Heart right ventricle (tissue), 16 donors: ENCODE data around the gene SRSF8. TPM values are rescaled to one million over a fixed set of nuclear protein-coding genes. Genes with fewer than 3 reads are reported as not detected.

ENCODE experiments used
- ATAC-seq, 8 donors: fragments of 200-7000 bp; cut with Tn5 transposase; one replicate each; pipeline ENCODE4 v1.9.1; 2020; ENCODE audit warnings: mild to moderate bottlenecking in 8 of 8, moderate library complexity in 8 of 8, moderate number of reproducible peaks in 1 of 8
- DNase-seq, 2 donors: peaks; one replicate each; pipeline ENCODE4 v3.0.0-alpha.2; 2020
- H3K27ac ChIP-seq, 10 donors: fragments of 200-600 bp; sonication (generic) in 2 of 10; one replicate each; pipeline versions ENCODE4 v1.5.0 to v1.8.0; 2020 to 2022; ENCODE audit warnings: mild to moderate bottlenecking in 3 of 10
- H3K27me3 ChIP-seq, 7 donors: fragments of 200-600 bp; one replicate each; pipeline ENCODE4 v1.8.0; 2021 to 2022; ENCODE audit warnings: mild to moderate bottlenecking in 2 of 7
- H3K36me3 ChIP-seq, 9 donors: fragments of 200-600 bp; sonication (generic) in 1 of 9; one replicate each; pipeline versions ENCODE4 v1.5.0 to v1.8.0; 2020 to 2022; ENCODE audit warnings: mild to moderate bottlenecking in 2 of 9
- H3K4me1 ChIP-seq, 9 donors: fragments of 200-600 bp; sonication (generic) in 1 of 9; one replicate each; pipeline versions ENCODE4 v1.5.0 to v1.8.0; 2020 to 2022; ENCODE audit warnings: mild to moderate bottlenecking in 4 of 9
- H3K4me3 ChIP-seq, 10 donors: fragments of 200-600 bp; sonication (generic) in 2 of 10; one replicate each; pipeline versions ENCODE4 v1.5.0 to v1.8.0; 2020 to 2022; ENCODE audit warnings: mild to moderate bottlenecking in 7 of 10, moderate library complexity in 2 of 10
- H3K9me3 ChIP-seq, 11 donors: fragments of 200-600 bp in 10 of 11; sonication (generic) in 2 of 11; one replicate each; pipeline versions ENCODE4 v1.5.0 to v1.8.0; 2013 to 2022; ENCODE audit warnings: mild to moderate bottlenecking in 2 of 11, control low read depth in 1 of 11, moderate library complexity in 1 of 11
- CTCF ChIP-seq, 9 donors: fragments of 200-600 bp; sonication (generic) in 2 of 9; IDR thresholded peaks; one replicate each; pipeline versions ENCODE4 v1.5.0 to v1.8.0; 2021 to 2022; ENCODE audit warnings: antibody characterized with exemption in 9 of 9, mild to moderate bottlenecking in 5 of 9, moderate library complexity in 1 of 9
- WGBS, 2 donors: extraction: QIAGEN DNeasy Blood & Tissue Kit; methylation state at CpG; one replicate each; pipeline ENCODE4 v1.1.7; 2013; ENCODE audit warnings: inconsistent platforms in 1 of 2; 5-methylcytosine and 5-hydroxymethylcytosine counted together
- intact Hi-C, 10 donors: fragments of 100-400 bp; cut with DNase I; formaldehyde crosslinking; loops; one replicate each; pipeline versions ENCODE4 v1.11.1 to v1.14.2; 2022
- polyA plus RNA-seq, 2 donors: library from polyadenylated mRNA; stranded (reverse); fragments of 200-250 nt; gene quantifications; one replicate each; pipeline ENCODE4 v1.2.3, GENCODE V29; 2013
- total RNA-seq, 10 donors: library from RNA; stranded (reverse); fragmentation: NEBNext Ultra II Directional in 3 of 10; extraction: Animal tissue kit (Norgen Biotek cat#: 25700) in 3 of 10; gene quantifications; one replicate each; pipeline versions ENCODE4 v1.2.1 to v1.2.4, GENCODE V29; 2021 to 2023
- donor health status: Arrhythmogenic right ventricular cardiomyopathy.
- donor health status: ischemic (EF 13 %, LVEDD 7.1; RV severe dilation, severe dysfunction).
- donor health status: healthy with polysubstance abuse.
- donor health status: DM: no; HTN: yes; CAD: no.
- donor health status: DM: no; HTN: no; CAD: no.
- donor health status: ischemic (EF 25% LVEDD 6.9; RV normal size, moderate dysfunction).
- donor health status: ischemic (EF 25% LVEDD 5.7; RV mildly dilated, moderate dysfunction).
- donor health status: healthy.
- donor health status: DM: yes; HTN: yes; CAD: no.
- donor health status: Ischemic cardiomyopathy.
- donor health status: ischemic (EF 35%, LVEDD 5.7; RV mildly dilated, moderate dysfunction).
- donor health status: nonischemic (EF 11% LVEDD 7.7; RV severe dilation, severe dysfunction).
- donor health status: DM: yes; HTN: yes; CAD: no.
- donor health status: PGD.
- donor health status: ischemic (EF 29% LVEDD 5.4; RV normal size, mild dysfunction).
- donor health status: nonischemic (EF 23%, LVEDD 6.1; RV moderate dilation, normal function).

Gene SRSF8
- total and polyA plus RNA-seq, 12 donors: 17.1 to 28.0 (median 20.8) TPM

DNA sequence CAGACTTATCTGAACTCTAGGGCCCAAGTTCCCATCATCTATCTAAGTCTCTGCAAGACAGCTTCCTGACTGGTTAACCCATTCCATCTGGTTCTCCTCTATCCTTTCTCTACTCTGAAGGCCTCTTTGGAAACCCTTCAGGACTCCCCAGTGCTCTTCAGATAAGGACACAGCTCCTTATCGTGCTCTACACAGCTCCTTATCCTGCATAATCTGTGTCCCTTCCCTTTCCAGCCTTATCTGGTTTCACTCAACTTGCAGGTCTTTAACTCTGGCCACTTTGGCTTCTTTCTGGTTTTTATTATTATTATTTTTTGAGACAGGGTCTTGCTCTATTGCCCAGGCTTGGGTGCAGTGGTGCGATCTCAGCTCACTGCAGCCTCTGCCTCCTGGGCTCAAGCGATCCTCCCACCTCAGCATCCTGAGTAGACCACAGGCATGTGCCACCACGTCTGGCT is 33.5 kb downstream of the SRSF8 start:
- WGBS, 2 donors: 85 to 88% methylated on average over 4 of the region's 4 CpGs
- Histone ChIP-seq H3K27ac (no peak overlapping the region), H3K4me1 (peaks cover 0 to 25% (median 11%) of the 10 kb centered on the region in 9 donors), H3K9me3 (no peaks in the 10 kb centered on the region), H3K27me3 (no peaks in the 10 kb centered on the region), H3K4me3 (no peak overlapping the region), H3K36me3 (peaks cover 0 to 4% (median 0%) of the 10 kb centered on the region in 9 donors)
- TF ChIP-seq CTCF (IDR thresholded peaks at IDR 0.05): no peak
- ATAC-seq: no peak
- no peak for DNase-seq
- intact Hi-C loops: no loop called here

DNA sequence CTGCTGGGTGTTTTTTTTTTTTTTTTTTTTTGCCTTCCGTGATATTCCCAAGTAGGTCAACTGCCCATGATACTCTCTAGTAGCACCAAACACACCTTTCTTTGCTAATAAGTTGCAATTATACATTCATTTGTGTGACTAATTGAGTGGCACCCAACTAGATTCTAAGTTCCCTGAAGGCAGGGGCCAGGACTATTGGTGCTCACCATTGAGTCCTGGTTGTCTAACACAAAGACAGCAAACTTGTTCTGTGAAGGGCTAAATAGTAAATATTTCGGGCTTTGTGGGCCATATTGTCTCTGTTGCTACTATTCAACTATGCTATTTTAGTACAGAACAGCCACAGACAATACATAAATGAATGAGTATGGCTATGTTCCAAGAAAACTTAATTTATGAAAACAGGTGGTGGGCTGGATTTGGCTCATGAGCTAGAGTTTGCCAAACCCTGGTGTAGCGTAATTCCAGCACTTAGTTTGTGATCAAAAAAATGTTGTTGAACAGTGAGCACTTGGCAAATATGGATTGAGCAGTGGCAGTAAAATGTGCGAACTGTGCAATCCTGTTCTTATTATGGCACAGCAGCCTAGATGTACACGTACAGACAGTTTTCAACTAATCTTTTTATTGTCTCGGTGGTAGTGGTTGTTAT is 34.3 kb downstream of the SRSF8 start:
- intact Hi-C loops: no loop called here
- H3K27ac ChIP-seq: no peak overlapping the region
- no peaks in the 10 kb centered on the region for H3K27me3 ChIP-seq
- WGBS, 2 donors: 84 to 86% methylated on average over 6 of the region's 6 CpGs
- H3K9me3 ChIP-seq: no peaks in the 10 kb centered on the region
- peaks cover 0 to 17% (median 6%) of the 10 kb centered on the region in 9 donors for H3K4me1 ChIP-seq
- H3K36me3 ChIP-seq: peaks cover 0 to 4% (median 0%) of the 10 kb centered on the region in 9 donors
- no peak for ATAC-seq
- DNase-seq: no peak
- no peak overlapping the region for H3K4me3 ChIP-seq
- no peak for TF ChIP-seq CTCF (IDR thresholded peaks at IDR 0.05)

- no peak overlapping the region for H3K27ac ChIP-seq
- no peaks in the 10 kb centered on the region for H3K9me3 ChIP-seq
- WGBS, 2 donors: 46 to 61% methylated on average over 1 of the region's 1 CpG
- ATAC-seq (no peak), DNase-seq (no peak)
- H3K36me3 ChIP-seq: peaks cover 0 to 4% (median 0%) of the 10 kb centered on the region in 9 donors
- H3K4me3 ChIP-seq: no peak overlapping the region
- intact Hi-C loops: no loop called here
- no peak for TF ChIP-seq CTCF (IDR thresholded peaks at IDR 0.05)
- peaks cover 0 to 17% (median 6%) of the 10 kb centered on the region in 9 donors for H3K4me1 ChIP-seq
- H3K27me3 ChIP-seq: no peaks in the 10 kb centered on the region
Observed at GRCh38 chr11:95101935-95102334, 35.2 kb downstream of the SRSF8 start.

DNA sequence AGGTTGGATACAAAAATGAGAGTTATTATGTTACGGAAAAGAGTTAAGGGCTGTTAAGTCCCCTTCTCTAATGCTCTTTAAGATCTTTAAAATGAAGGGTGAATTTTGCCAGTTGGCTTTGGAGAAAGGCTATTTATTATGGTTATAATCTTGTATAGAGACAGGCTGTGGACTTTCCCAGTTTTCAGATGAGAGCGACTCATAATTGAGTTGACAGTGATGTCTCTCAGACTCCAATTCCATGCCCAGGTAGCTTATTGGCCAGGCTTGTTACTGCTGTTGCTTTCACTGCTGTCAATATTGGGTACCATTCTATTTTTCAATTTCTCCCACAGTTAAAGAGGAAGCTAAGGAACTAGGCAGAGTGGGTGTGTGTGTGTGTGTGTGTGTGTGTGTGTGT is 36.0 kb downstream of the SRSF8 start:
- Histone ChIP-seq H3K27me3 (no peaks in the 10 kb centered on the region), H3K4me3 (no peak overlapping the region), H3K27ac (no peak overlapping the region), H3K4me1 (peaks cover 0 to 25% (median 7%) of the 10 kb centered on the region in 9 donors), H3K36me3 (peaks cover 0 to 4% (median 0%) of the 10 kb centered on the region in 9 donors), H3K9me3 (no peaks in the 10 kb centered on the region)
- intact Hi-C loops: no loop called here
- no peak for TF ChIP-seq CTCF (IDR thresholded peaks at IDR 0.05)
- 94 to 96% methylated on average over 2 of the region's 2 CpGs for WGBS, 2 donors
- DNase-seq: no peak
- no peak for ATAC-seq
